ENCODE measurements around the gene PRLR. TPM values are rescaled to one million over a fixed set of nuclear protein-coding genes. Genes with fewer than 3 reads are reported as not detected.

Gene PRLR
- polyA plus RNA-seq, 1 donor from 2014 or later: 0.50 TPM

DNA sequence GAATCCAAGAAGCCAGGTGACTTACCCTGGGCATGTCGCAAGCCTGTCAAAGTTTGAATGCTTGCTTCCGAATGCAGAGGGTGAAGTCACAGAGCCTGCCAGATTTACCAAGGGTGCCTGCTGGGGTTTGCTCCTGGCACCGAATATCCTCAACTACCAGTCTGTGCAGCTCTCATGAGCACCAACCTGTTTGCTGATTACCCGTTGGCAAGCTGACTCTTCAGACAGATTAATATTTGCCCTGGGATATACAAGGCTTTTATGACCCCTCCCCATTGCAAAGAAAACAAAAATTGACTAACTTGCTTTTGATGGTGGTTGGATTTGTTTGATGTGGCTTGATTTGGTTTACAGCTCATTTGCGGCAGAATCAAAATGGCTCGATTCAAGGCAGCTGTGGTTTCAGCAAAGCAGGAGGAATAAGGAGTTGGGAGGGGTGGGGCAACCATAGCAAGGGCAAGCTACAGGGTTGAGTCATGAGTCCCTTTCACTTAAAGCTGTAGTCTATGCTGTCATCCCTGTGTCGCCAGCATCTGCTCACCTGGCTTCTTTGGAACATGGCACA, 100.3 kb downstream of the PRLR start:
- Histone ChIP-seq H3K9ac (ENCODE audit: low read length) (no peak overlapping the region), H3K27ac (ENCODE audit: low read length) (no peak overlapping the region), H3K9me2 (ENCODE audit: insufficient read depth, low read length) (no peaks in the 10 kb centered on the region), H4K20me1 (ENCODE audit: insufficient read depth) (no peaks in the 10 kb centered on the region), H3K27me3 (ENCODE audit: insufficient read depth, low read depth, low read length) (no peaks in the 10 kb centered on the region), H3F3A (ENCODE audit: insufficient read depth, low read length, poor library complexity, severe bottlenecking) (no peaks in the 10 kb centered on the region), H3K4me2 (ENCODE audit: low read length) (no peak overlapping the region), H2AFZ (ENCODE audit: low read depth, low read length) (no peak overlapping the region), H3K4me3 (ENCODE audit: low read length) (no peak overlapping the region), H3K79me2 (replicated peaks; ENCODE audit: insufficient read depth, low read length) (no peaks in the 10 kb centered on the region), H3K36me3 (ENCODE audit: insufficient read depth, low read length) (no peaks in the 10 kb centered on the region), H3K9me3 (ENCODE audit: low read length) (no peaks in the 10 kb centered on the region)
- no peak for TF ChIP-seq EZH2 (IDR thresholded peaks at IDR 0.05; ENCODE audit: borderline replicate concordance, insufficient read depth, low read length, poor library complexity, severe bottlenecking)
- TF ChIP-seq, protein P1, sequence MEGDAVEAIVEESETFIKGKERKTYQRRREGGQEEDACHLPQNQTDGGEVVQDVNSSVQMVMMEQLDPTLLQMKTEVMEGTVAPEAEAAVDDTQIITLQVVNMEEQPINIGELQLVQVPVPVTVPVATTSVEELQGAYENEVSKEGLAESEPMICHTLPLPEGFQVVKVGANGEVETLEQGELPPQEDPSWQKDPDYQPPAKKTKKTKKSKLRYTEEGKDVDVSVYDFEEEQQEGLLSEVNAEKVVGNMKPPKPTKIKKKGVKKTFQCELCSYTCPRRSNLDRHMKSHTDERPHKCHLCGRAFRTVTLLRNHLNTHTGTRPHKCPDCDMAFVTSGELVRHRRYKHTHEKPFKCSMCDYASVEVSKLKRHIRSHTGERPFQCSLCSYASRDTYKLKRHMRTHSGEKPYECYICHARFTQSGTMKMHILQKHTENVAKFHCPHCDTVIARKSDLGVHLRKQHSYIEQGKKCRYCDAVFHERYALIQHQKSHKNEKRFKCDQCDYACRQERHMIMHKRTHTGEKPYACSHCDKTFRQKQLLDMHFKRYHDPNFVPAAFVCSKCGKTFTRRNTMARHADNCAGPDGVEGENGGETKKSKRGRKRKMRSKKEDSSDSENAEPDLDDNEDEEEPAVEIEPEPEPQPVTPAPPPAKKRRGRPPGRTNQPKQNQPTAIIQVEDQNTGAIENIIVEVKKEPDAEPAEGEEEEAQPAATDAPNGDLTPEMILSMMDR (IDR thresholded peaks at IDR 0.05; ENCODE audit: poor library complexity, severe bottlenecking): no peak
- TF ChIP-seq EP300 (conservative IDR thresholded peaks at IDR 0.05; ENCODE audit: poor library complexity, severe bottlenecking): no peak
- TF ChIP-seq, protein P2, sequence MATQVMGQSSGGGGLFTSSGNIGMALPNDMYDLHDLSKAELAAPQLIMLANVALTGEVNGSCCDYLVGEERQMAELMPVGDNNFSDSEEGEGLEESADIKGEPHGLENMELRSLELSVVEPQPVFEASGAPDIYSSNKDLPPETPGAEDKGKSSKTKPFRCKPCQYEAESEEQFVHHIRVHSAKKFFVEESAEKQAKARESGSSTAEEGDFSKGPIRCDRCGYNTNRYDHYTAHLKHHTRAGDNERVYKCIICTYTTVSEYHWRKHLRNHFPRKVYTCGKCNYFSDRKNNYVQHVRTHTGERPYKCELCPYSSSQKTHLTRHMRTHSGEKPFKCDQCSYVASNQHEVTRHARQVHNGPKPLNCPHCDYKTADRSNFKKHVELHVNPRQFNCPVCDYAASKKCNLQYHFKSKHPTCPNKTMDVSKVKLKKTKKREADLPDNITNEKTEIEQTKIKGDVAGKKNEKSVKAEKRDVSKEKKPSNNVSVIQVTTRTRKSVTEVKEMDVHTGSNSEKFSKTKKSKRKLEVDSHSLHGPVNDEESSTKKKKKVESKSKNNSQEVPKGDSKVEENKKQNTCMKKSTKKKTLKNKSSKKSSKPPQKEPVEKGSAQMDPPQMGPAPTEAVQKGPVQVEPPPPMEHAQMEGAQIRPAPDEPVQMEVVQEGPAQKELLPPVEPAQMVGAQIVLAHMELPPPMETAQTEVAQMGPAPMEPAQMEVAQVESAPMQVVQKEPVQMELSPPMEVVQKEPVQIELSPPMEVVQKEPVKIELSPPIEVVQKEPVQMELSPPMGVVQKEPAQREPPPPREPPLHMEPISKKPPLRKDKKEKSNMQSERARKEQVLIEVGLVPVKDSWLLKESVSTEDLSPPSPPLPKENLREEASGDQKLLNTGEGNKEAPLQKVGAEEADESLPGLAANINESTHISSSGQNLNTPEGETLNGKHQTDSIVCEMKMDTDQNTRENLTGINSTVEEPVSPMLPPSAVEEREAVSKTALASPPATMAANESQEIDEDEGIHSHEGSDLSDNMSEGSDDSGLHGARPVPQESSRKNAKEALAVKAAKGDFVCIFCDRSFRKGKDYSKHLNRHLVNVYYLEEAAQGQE (IDR thresholded peaks at IDR 0.05; ENCODE audit: borderline replicate concordance): no peak
- TF ChIP-seq POLR2AphosphoS5 (IDR thresholded peaks at IDR 0.05): no peak
- TF ChIP-seq TAF1 (IDR thresholded peaks at IDR 0.05; ENCODE audit: low read depth): no peak
- TF ChIP-seq MXI1 (conservative IDR thresholded peaks at IDR 0.05; ENCODE audit: poor library complexity, severe bottlenecking): no peak
- no peak for TF ChIP-seq SMC3 (conservative IDR thresholded peaks at IDR 0.05; ENCODE audit: poor library complexity)
- TF ChIP-seq RAD21 (conservative IDR thresholded peaks at IDR 0.05): no peak

DNA sequence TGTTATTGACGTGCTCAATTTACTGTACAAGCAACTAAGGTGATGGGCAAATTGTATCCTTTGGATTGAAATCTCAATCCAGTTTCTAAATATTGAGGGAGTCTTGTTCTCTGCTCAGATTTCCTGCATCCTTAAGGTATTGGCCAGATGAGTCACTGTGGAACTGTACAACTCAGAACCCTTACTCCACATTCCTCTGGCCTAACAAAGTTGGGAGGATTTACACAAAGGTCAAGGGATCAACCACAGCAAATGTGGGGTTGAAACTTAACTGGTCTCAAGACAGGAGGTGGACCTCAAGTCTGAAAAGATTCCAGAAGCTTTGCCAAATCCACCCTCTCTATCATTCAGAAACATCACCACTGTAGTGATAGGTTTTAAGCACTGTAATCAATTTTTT, 101.0 kb downstream of the PRLR start:
- Histone ChIP-seq H3K4me2 (ENCODE audit: low read length) (no peak overlapping the region), H3K27ac (ENCODE audit: low read length) (no peak overlapping the region), H3K27me3 (ENCODE audit: insufficient read depth, low read depth, low read length) (no peaks in the 10 kb centered on the region), H2AFZ (ENCODE audit: low read depth, low read length) (no peak overlapping the region), H3K36me3 (ENCODE audit: insufficient read depth, low read length) (no peaks in the 10 kb centered on the region), H3K9ac (ENCODE audit: low read length) (no peak overlapping the region), H3K4me3 (ENCODE audit: low read length) (peak overlapping the region; percentile 22), H3F3A (ENCODE audit: insufficient read depth, low read length, poor library complexity, severe bottlenecking) (no peaks in the 10 kb centered on the region), H4K20me1 (ENCODE audit: insufficient read depth) (no peaks in the 10 kb centered on the region), H3K9me3 (ENCODE audit: low read length) (no peaks in the 10 kb centered on the region), H3K79me2 (replicated peaks; ENCODE audit: insufficient read depth, low read length) (no peaks in the 10 kb centered on the region), H3K9me2 (ENCODE audit: insufficient read depth, low read length) (no peaks in the 10 kb centered on the region)
- TF ChIP-seq TAF1 (IDR thresholded peaks at IDR 0.05; ENCODE audit: low read depth) (no peak), EP300 (conservative IDR thresholded peaks at IDR 0.05; ENCODE audit: poor library complexity, severe bottlenecking) (no peak), SMC3 (conservative IDR thresholded peaks at IDR 0.05; ENCODE audit: poor library complexity) (no peak), MXI1 (conservative IDR thresholded peaks at IDR 0.05; ENCODE audit: poor library complexity, severe bottlenecking) (no peak), EZH2 (IDR thresholded peaks at IDR 0.05; ENCODE audit: borderline replicate concordance, insufficient read depth, low read length, poor library complexity, severe bottlenecking) (no peak), POLR2AphosphoS5 (IDR thresholded peaks at IDR 0.05) (no peak), RAD21 (conservative IDR thresholded peaks at IDR 0.05) (no peak)
- TF ChIP-seq, protein P1 (IDR thresholded peaks at IDR 0.05; ENCODE audit: poor library complexity, severe bottlenecking): no peak
- TF ChIP-seq, protein P2 (IDR thresholded peaks at IDR 0.05; ENCODE audit: borderline replicate concordance): no peak

All from neural cell (in vitro differentiated cells).